Keratinocyte (primary cell): ENCODE results near the gene AFDN. TPM values are rescaled to one million over a fixed set of nuclear protein-coding genes. Genes with fewer than 3 reads are reported as not detected.

Source experiments
- DNase-seq: peaks from one replicate; pipeline ENCODE4 v3.0.0-alpha.2; 2011; ENCODE audit warnings: low read depth, missing footprints, low spot score
- FAIRE-seq: peaks from 2 replicates; lab custom pipeline; 2011; peaks lifted over from hg19 to GRCh38; lab: Jason Lieb, UNC
- H2AFZ ChIP-seq: 2 replicates; pipeline ENCODE4 v1.6.0; 2012; ENCODE audit warnings: low read length, control low read depth, inconsistent platforms; ENCODE audit not compliant: control insufficient read depth
- H3K27ac ChIP-seq: 2 replicates; pipeline ENCODE4 v1.5.1; 2011; ENCODE audit warnings: low read length; ENCODE audit not compliant: control insufficient read depth, insufficient read depth
- H3K27me3 ChIP-seq: 3 replicates; pipeline ENCODE4 v1.6.0; 2011; ENCODE audit warnings: low read length; ENCODE audit not compliant: control insufficient read depth, insufficient read depth; ENCODE audit errors: extremely low read depth
- H3K36me3 ChIP-seq, 2 experiments: 2 replicates in 1 of 2; 3 replicates in 1 of 2; pipeline ENCODE4 v1.5.1; 2011; ENCODE audit warnings: low read length in 2 of 2, mild to moderate bottlenecking in 1 of 2; ENCODE audit not compliant: control insufficient read depth in 2 of 2, insufficient read depth in 2 of 2; ENCODE audit errors: extremely low read depth in 1 of 2
- H3K4me1 ChIP-seq: 3 replicates; pipeline ENCODE4 v1.5.1; 2011; ENCODE audit warnings: low read length; ENCODE audit not compliant: control insufficient read depth, insufficient read depth; ENCODE audit errors: extremely low read depth
- H3K4me2 ChIP-seq: 3 replicates; pipeline ENCODE4 v1.6.0; 2011; ENCODE audit warnings: low read depth, low read length; ENCODE audit not compliant: control insufficient read depth, insufficient read depth; ENCODE audit errors: extremely low read depth
- H3K4me3 ChIP-seq, 3 experiments: fragments of 200-600 bp in 1 of 3; sonication (generic) in 1 of 3; 2 replicates in 2 of 3; 3 replicates in 1 of 3; pipeline ENCODE4 v1.5.1; 2011 to 2016; ENCODE audit warnings: low read length in 3 of 3, mild to moderate bottlenecking in 3 of 3, control low read depth in 2 of 3, inconsistent platforms in 1 of 3, low read depth in 1 of 3, mixed read lengths in 1 of 3, mixed run types in 1 of 3, moderate library complexity in 1 of 3; ENCODE audit not compliant: control insufficient read depth in 2 of 3, insufficient read depth in 2 of 3; ENCODE audit errors: extremely low read depth in 1 of 3
- H3K79me2 ChIP-seq: 2 replicates; pipeline ENCODE4 v1.6.0; 2012; ENCODE audit warnings: low read length; ENCODE audit not compliant: control insufficient read depth, insufficient read depth
- H3K9ac ChIP-seq: 3 replicates; pipeline ENCODE4 v1.6.0; 2011; ENCODE audit warnings: low read length; ENCODE audit not compliant: control insufficient read depth, insufficient read depth; ENCODE audit errors: extremely low read depth
- H3K9me1 ChIP-seq: 3 replicates; pipeline ENCODE4 v1.6.0; 2011; ENCODE audit warnings: low read length; ENCODE audit not compliant: control insufficient read depth, insufficient read depth; ENCODE audit errors: extremely low read depth
- H3K9me3 ChIP-seq: 2 replicates; pipeline ENCODE4 v1.5.1; 2012; ENCODE audit warnings: low read depth, low read length; ENCODE audit not compliant: control insufficient read depth
- H4K20me1 ChIP-seq: 3 replicates; pipeline ENCODE4 v1.6.0; 2011; ENCODE audit warnings: low read length; ENCODE audit not compliant: control insufficient read depth, insufficient read depth; ENCODE audit errors: extremely low read depth
- CTCF ChIP-seq, 3 experiments: IDR thresholded peaks in 1 of 3; conservative IDR thresholded peaks in 1 of 3; optimal IDR thresholded peaks in 1 of 3; 2 replicates in 2 of 3; 3 replicates in 1 of 3; pipeline versions ENCODE3 to v1.5.1; 2011; ENCODE audit warnings: low read length in 3 of 3, mild to moderate bottlenecking in 3 of 3, moderate library complexity in 2 of 3, control low read depth in 1 of 3, inconsistent platforms in 1 of 3; ENCODE audit not compliant: insufficient read depth in 2 of 3; ENCODE audit errors: extremely low read depth in 1 of 3
- EZH2 ChIP-seq: IDR thresholded peaks from one replicate; pipeline ENCODE4 v1.6.1; 2012; ENCODE audit warnings: inconsistent platforms, mild to moderate bottlenecking, low read length, moderate library complexity
- dilution Hi-C: fragments of 300-500 bp; cut with MboI; formaldehyde crosslinking; loops from one replicate; pipeline ENCODE4 v1.7.0; 2020; ENCODE audit warnings: low sequenced_read_pairs; ENCODE audit not compliant: extremely low pct_ligation_motif_present
- polyA plus RNA-seq, 5 experiments: library from polyadenylated mRNA; depleted of rRNA in 3 of 5; stranded (reverse) in 3 of 5; stranded (forward) in 1 of 5; unstranded in 1 of 5; fragments of >200 nt; gene quantifications; 1 replicate in 1 of 5; 2 replicates in 3 of 5; 3 replicates in 1 of 5; pipeline versions ENCODE4 v1.2.1 to v1.2.3, GENCODE V29; 2011 to 2012; ENCODE audit warnings: missing spikeins in 2 of 5, low read depth in 1 of 5, low replicate concordance in 1 of 5

Gene AFDN
- polyA plus RNA-seq, 1 donor (not counting 4 experiments of a cell fraction or from before 2014, with no cell fraction given), result 46.5 TPM

GRCh38 chr6:167838207-167838748 is 11.6 kb downstream of the AFDN start:
- H3K27ac ChIP-seq, result no peak overlapping the region
- peaks cover 9% of the 10 kb centered on the region for H4K20me1 ChIP-seq
- DNase-seq, result no peak
- dilution Hi-C loops, result no loop called here
- H3K9ac ChIP-seq, result no peak overlapping the region
- H3K4me1 ChIP-seq, result no peaks in the 10 kb centered on the region
- no peak overlapping the region for H3K4me3 ChIP-seq
- no peaks in the 10 kb centered on the region for H3K27me3 ChIP-seq
- H2AFZ ChIP-seq, result no peak overlapping the region
- TF ChIP-seq CTCF (optimal IDR thresholded peaks at IDR 0.05 in 1 of 3, IDR thresholded peaks at IDR 0.05 in 1 of 3, conservative IDR thresholded peaks at IDR 0.05 in 1 of 3; ENCODE audit: extremely low read depth in 1 of 3, insufficient read depth in 2 of 3, low read length in 3 of 3), result no peak
- TF ChIP-seq EZH2, result no peak
- no peaks in the 10 kb centered on the region for H3K36me3 ChIP-seq
- no peaks in the 10 kb centered on the region for H3K9me3 ChIP-seq
- H3K79me2 ChIP-seq, result peaks cover 99% of the 10 kb centered on the region
- FAIRE-seq, result no peak
- H3K9me1 ChIP-seq, result peaks cover 2% of the 10 kb centered on the region
- H3K4me2 ChIP-seq, result no peak overlapping the region

- Histone ChIP-seq H3K4me2 (no peak overlapping the region), H3K79me2 (peaks cover 99% of the 10 kb centered on the region), H4K20me1 (peaks cover 6% of the 10 kb centered on the region)
These were observed 12.6 kb downstream of the AFDN start for GRCh38 chr6:167839343-167839742.

GRCh38 chr6:167839755-167840154 is 13.0 kb downstream of the AFDN start:
- dilution Hi-C loops, result no loop called here
- Histone ChIP-seq H4K20me1 (peaks cover 6% of the 10 kb centered on the region), H3K36me3 (no peaks in the 10 kb centered on the region), H3K79me2 (peaks cover 99% of the 10 kb centered on the region), H2AFZ (no peak overlapping the region), H3K9me3 (no peaks in the 10 kb centered on the region), H3K27me3 (no peaks in the 10 kb centered on the region), H3K4me1 (no peaks in the 10 kb centered on the region), H3K4me2 (no peak overlapping the region), H3K9me1 (peaks cover 2% of the 10 kb centered on the region), H3K27ac (no peak overlapping the region), H3K4me3 (no peak overlapping the region), H3K9ac (no peak overlapping the region)
- no peak for FAIRE-seq
- DNase-seq, result no peak
- TF ChIP-seq EZH2, result no peak
- TF ChIP-seq CTCF (optimal IDR thresholded peaks at IDR 0.05 in 1 of 3, IDR thresholded peaks at IDR 0.05 in 1 of 3, conservative IDR thresholded peaks at IDR 0.05 in 1 of 3; ENCODE audit: extremely low read depth in 1 of 3, insufficient read depth in 2 of 3, low read length in 3 of 3), result no peak

More at GRCh38 chr6:167839343-167839742, 12.6 kb downstream of the AFDN start:
- Histone ChIP-seq H3K36me3 (no peaks in the 10 kb centered on the region), H3K4me3 (no peak overlapping the region), H3K27me3 (no peaks in the 10 kb centered on the region), H3K9me1 (peaks cover 2% of the 10 kb centered on the region), H3K4me1 (no peaks in the 10 kb centered on the region), H3K9me3 (no peaks in the 10 kb centered on the region), H3K27ac (no peak overlapping the region), H2AFZ (no peak overlapping the region), H3K9ac (no peak overlapping the region)
- dilution Hi-C loops, result no loop called here
- DNase-seq (no peak), FAIRE-seq (no peak)
- no peak for TF ChIP-seq EZH2
